Measurements from ENCODE around the gene DRD2.

Gene DRD2

DNA sequence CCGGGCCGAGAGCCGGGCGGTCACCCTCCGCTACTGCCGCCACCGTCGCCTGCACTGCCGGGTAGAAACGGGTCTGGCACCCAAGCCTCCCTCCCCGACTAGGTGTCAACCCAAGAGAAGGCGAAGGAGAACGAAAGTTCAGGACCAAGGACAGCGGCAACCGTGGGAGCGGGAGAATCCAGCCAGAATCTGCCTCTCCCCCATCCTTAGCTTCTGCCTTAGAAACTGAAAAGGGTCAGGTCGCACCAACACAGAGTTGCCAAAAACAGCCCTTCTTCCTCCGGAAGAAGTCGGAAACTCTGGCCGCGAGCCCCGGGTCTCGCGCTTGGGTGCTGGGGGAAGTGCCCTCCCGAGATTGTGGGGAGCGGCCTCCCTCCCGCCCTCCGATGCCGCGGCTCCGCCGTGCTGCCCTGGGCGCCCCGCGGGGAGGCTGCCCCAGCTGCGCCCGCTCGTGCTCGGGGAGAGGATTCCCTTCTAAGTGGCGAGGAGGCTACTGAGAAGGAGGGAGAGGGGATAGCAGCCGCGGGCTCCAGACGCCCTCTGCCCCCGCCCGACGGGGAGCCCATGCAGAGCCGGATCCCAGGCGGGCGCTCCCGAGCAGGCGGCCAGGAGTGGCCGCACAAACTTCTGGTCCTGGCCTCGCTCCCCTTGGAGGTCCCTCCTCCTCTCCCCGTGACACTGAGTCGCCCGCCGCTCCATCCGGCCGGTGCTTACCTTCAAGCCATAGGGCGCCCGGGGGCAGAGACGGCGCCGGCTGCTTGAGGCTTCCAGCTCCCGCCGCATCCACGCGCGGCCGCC, 637 bp downstream of the DRD2 start:
- TF ChIP-seq, protein P1, sequence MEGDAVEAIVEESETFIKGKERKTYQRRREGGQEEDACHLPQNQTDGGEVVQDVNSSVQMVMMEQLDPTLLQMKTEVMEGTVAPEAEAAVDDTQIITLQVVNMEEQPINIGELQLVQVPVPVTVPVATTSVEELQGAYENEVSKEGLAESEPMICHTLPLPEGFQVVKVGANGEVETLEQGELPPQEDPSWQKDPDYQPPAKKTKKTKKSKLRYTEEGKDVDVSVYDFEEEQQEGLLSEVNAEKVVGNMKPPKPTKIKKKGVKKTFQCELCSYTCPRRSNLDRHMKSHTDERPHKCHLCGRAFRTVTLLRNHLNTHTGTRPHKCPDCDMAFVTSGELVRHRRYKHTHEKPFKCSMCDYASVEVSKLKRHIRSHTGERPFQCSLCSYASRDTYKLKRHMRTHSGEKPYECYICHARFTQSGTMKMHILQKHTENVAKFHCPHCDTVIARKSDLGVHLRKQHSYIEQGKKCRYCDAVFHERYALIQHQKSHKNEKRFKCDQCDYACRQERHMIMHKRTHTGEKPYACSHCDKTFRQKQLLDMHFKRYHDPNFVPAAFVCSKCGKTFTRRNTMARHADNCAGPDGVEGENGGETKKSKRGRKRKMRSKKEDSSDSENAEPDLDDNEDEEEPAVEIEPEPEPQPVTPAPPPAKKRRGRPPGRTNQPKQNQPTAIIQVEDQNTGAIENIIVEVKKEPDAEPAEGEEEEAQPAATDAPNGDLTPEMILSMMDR (IDR thresholded peaks at IDR 0.05; ENCODE audit: control insufficient read depth, insufficient read depth, low read depth, low read length, missing control alignments), result no peak
- H3K4me3 ChIP-seq (ENCODE audit: control insufficient read depth, low read depth, low read length), result no peak overlapping the region
- peak; percentile 16 for DNase-seq (ENCODE audit: low read depth)

DNA sequence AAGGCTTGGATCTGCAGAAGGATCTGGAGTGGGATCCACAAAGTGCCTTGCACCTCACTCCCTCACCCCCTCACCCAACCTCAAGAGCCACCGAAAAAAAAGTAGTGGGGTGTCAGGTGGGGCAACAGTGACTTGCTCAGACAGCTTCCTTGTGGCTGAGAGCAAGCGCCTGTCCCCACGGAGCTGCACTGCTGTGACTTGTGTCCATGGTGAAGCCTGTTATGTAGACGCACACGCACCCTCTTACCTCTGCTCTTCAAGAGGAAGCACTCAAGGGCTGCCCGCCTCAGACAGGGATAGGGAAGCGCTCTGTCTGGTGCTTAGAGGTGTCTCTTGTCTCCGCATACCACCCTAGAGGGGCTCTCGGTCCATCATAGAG, 1.2 kb downstream of the DRD2 start:
- TF ChIP-seq, protein P1 (IDR thresholded peaks at IDR 0.05; ENCODE audit: control insufficient read depth, insufficient read depth, low read depth, low read length, missing control alignments), result no peak
- no peak overlapping the region for H3K4me3 ChIP-seq (ENCODE audit: control insufficient read depth, low read depth, low read length)
- no peak for DNase-seq (ENCODE audit: low read depth)

DNA sequence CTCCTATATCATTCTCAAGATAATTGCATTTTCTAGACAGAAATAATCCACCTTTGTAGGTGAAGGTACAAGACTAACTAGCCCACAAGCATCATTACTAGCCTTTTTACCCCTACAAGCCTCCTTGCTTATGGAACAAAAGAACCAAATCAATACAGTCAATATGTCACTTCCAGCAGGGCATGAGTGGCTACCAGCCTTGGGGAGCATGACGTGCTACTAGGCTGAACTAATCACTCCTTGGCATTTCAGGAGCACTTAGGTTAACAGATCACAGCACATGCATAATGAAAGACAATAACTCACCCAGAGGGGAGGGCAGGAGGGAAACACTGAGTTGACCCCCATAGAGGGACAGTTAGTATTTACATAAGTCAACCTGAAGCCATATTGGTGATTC, 2.7 kb downstream of the DRD2 start:
- no peak overlapping the region for H3K4me3 ChIP-seq (ENCODE audit: control insufficient read depth, low read depth, low read length)
- TF ChIP-seq, protein P1 (IDR thresholded peaks at IDR 0.05; ENCODE audit: control insufficient read depth, insufficient read depth, low read depth, low read length, missing control alignments), result no peak
- no peak for DNase-seq (ENCODE audit: low read depth)

DNA sequence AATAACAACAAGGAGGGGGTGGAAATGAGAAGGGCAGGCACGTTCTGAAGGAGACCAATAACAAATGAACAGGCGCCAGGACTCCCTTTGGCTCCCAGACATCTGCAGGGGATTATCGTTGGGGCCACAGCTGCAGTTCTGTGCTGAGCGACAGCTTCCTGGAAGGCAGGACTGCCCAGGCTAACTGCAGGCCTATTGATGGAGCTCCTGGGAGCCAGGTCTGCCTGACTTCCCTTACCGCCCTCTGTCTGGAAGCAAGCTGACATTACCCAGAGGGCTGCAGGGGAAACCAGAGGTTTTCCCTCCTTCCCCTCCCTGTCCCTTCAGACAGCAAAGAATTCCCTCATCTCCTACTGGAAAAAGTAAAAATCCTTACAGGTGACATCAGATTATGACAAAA, 5.0 kb downstream of the DRD2 start:
- no peak for DNase-seq (ENCODE audit: low read depth)
- no peak overlapping the region for H3K4me3 ChIP-seq (ENCODE audit: control insufficient read depth, low read depth, low read length)
- TF ChIP-seq, protein P1 (IDR thresholded peaks at IDR 0.05; ENCODE audit: control insufficient read depth, insufficient read depth, low read depth, low read length, missing control alignments), result no peak

DNA sequence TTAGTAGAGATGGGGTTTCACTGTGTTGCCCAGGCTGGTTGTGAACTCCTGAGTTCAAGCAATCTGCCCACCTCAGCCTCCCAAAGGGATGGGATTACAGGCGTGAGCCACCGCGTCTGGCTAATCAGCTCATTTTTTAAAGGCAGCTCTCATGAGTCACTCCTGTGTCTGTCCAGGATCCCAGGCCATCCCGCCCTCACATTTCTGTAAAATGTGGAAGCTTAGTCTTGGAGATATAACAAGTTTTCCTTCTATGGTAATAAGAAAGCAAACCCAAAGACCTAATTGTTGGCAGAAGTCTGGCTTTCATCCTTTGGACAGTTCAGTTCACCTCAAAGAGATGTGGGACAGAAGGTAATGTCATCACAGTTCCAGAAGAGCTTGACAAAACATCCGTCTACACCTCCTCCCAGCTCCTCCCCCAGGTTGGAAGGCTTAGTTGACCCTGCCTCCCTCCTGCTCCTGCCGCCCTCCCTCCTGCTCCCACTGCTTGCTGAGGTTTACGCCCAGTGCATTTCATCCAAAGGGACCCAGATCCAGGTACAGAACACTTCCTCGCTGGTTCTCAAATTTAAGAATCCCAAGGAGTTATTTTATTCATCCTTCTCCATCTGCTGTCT, 6.4 kb downstream of the DRD2 start:
- no peak overlapping the region for H3K4me3 ChIP-seq (ENCODE audit: control insufficient read depth, low read depth, low read length)
- DNase-seq (ENCODE audit: low read depth), result no peak
- TF ChIP-seq, protein P1 (IDR thresholded peaks at IDR 0.05; ENCODE audit: control insufficient read depth, insufficient read depth, low read depth, low read length, missing control alignments), result no peak

DNA sequence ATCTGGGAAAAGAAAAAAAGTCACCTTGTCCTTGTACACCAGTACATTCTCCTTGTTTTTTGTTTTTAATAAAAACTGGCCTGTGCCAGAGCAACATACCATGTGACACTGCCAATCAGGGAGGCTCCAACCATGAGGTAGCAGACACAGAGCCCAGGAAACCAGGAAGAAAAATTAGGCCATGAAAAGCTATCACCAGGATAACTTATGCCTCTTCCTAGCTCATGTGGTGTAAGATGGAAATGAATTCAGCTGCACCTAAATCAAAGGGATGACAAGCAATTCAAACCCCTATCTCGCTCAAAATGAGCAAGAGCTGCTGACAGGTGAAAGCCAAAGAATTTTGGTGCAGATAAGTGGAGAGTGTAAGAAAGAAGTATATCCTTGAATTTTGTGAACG, 7.7 kb downstream of the DRD2 start:
- no peak for DNase-seq (ENCODE audit: low read depth)
- TF ChIP-seq, protein P1 (IDR thresholded peaks at IDR 0.05; ENCODE audit: control insufficient read depth, insufficient read depth, low read depth, low read length, missing control alignments), result no peak
- no peak overlapping the region for H3K4me3 ChIP-seq (ENCODE audit: control insufficient read depth, low read depth, low read length)
